ENCODE measurements around the gene SIX1. TPM values are rescaled to one million over a fixed set of nuclear protein-coding genes. Genes with fewer than 3 reads are reported as not detected.

Gene SIX1
- polyA plus RNA-seq, 1 of the 3 experiments (the other 2 are of a cell fraction): 52.1 TPM

GRCh38 chr14:60661721-60662120 lies 12.4 kb upstream of the SIX1 start:
- POLR2A ChIA-PET: no interaction called here
- peaks cover 6 to 11% of the 10 kb centered on the region in 2 experiments; a peak in 3 of 4 replicates for H3K4me1 ChIP-seq (ENCODE audit: control insufficient read depth in 1 of 2, insufficient read depth in 2 of 2, low read depth in 1 of 2, low read length in 1 of 2)
- no peak overlapping the region for H3K4me3 ChIP-seq (ENCODE audit: low read depth in 2 of 2, low read length in 1 of 2)
- no peak for TF ChIP-seq RCOR1 (IDR thresholded peaks at IDR 0.05; ENCODE audit: low read length)
- TF ChIP-seq REST (IDR thresholded peaks at IDR 0.05; ENCODE audit: low read depth, low read length): no peak
- no peak for TF ChIP-seq PBX3 (IDR thresholded peaks at IDR 0.05)
- TF ChIP-seq EP300 (IDR thresholded peaks at IDR 0.05; ENCODE audit: borderline replicate concordance in 1 of 2, low read depth in 1 of 2, low read length in 1 of 2): no peak
- no peak for TF ChIP-seq GABPA (IDR thresholded peaks at IDR 0.05; ENCODE audit: low read depth)
- no peak for TF ChIP-seq FOXM1 (IDR thresholded peaks at IDR 0.05; ENCODE audit: low read depth)
- no peak for TF ChIP-seq SIN3A (IDR thresholded peaks at IDR 0.05; ENCODE audit: borderline replicate concordance, low read depth, low read length)
- no peak for TF ChIP-seq ELF1 (IDR thresholded peaks at IDR 0.05)
- no peak for TF ChIP-seq CTCF (IDR thresholded peaks at IDR 0.05)
- no peak for TF ChIP-seq IRF3 (IDR thresholded peaks at IDR 0.05; ENCODE audit: low read depth, low read length)
- no peak for TF ChIP-seq USF2 (IDR thresholded peaks at IDR 0.05; ENCODE audit: borderline replicate concordance, low read depth, low read length)
- TF ChIP-seq POLR2AphosphoS5 (IDR thresholded peaks at IDR 0.05; ENCODE audit: low read depth, low read length): no peak
- no peak for TF ChIP-seq JUND (IDR thresholded peaks at IDR 0.05)
- no peak for TF ChIP-seq MEF2A (IDR thresholded peaks at IDR 0.05; ENCODE audit: borderline replicate concordance, low read depth)
- no peak for TF ChIP-seq TEAD4 (IDR thresholded peaks at IDR 0.05; ENCODE audit: borderline replicate concordance, insufficient read depth)
- TF ChIP-seq GATA2 (CRISPR knock-in tag; IDR thresholded peaks at IDR 0.05): no peak
- no peak for TF ChIP-seq NFIC (IDR thresholded peaks at IDR 0.05; ENCODE audit: borderline replicate concordance)
- no peak for TF ChIP-seq EZH2phosphoT487 (IDR thresholded peaks at IDR 0.05; ENCODE audit: borderline replicate concordance, low read depth)
- no peak for TF ChIP-seq MXI1 (IDR thresholded peaks at IDR 0.05; ENCODE audit: low read depth, low read length)
- 86% methylated on average over 1 of the region's 1 CpG for WGBS (ENCODE audit: low lambda C conversion rate)
- no peaks in the 10 kb centered on the region for H4K20me1 ChIP-seq (ENCODE audit: insufficient read depth)
- CTCF ChIA-PET: interaction anchor here (1.9 kb wide), 1 partner anchor 591 kb away, joined by 6 read pairs; no protein-coding TSS in a partner anchor
- H3K9ac ChIP-seq: no peak overlapping the region
- H3K9me3 ChIP-seq: no peaks in the 10 kb centered on the region
- H3K79me2 ChIP-seq (ENCODE audit: insufficient read depth): no peaks in the 10 kb centered on the region
- no peaks in the 10 kb centered on the region for H3K36me3 ChIP-seq (replicated peaks in 1 of 2; ENCODE audit: control insufficient read depth in 1 of 2, insufficient read depth in 2 of 2, low read length in 1 of 2)
- no peak for DNase-seq
- H3K27me3 ChIP-seq (ENCODE audit: insufficient read depth): no peaks in the 10 kb centered on the region
- H3F3A ChIP-seq (replicated peaks; ENCODE audit: insufficient read depth): no peaks in the 10 kb centered on the region
- no peaks in the 10 kb centered on the region for H3K9me2 ChIP-seq
- H3K4me2 ChIP-seq: no peak overlapping the region
- H3K27ac ChIP-seq (ENCODE audit: low read depth in 2 of 2, low read length in 1 of 2): no peak overlapping the region
- H2AFZ ChIP-seq (ENCODE audit: low read depth): no peak overlapping the region

All from SK-N-SH (cell line).